Dermis microvascular lymphatic vessel endothelial cell (primary cell): ENCODE measurements around the gene CAPZA1. TPM values are rescaled to one million over a fixed set of nuclear protein-coding genes. Genes with fewer than 3 reads are reported as not detected.
A peak's percentile ranks its signal among the peaks of the same experiment; 100 is the strongest.
"Not testable (repeated sequence)": the region's sequence is repeated elsewhere in the genome, so short reads cannot be mapped to it uniquely, and the experiment has no call there.

Source experiments
- DNase-seq, 2 donors: peaks; one replicate each; pipeline versions ENCODE4 v3.0.0 to v3.0.0-alpha.2; 2010; ENCODE audit warnings: low read depth in 2 of 2
- total RNA-seq: library from RNA; depleted of rRNA; stranded (reverse); fragments of >200 nt; gene quantifications from 2 replicates; pipeline ENCODE4 v1.2.1, GENCODE V29; 2014

The CAPZA1 gene
- total RNA-seq, 1 donor from 2014 or later, result 180 TPM

GRCh38 chr1:112626887-112627286, 7.3 kb downstream of the CAPZA1 start:
- no peak for DNase-seq

DNA sequence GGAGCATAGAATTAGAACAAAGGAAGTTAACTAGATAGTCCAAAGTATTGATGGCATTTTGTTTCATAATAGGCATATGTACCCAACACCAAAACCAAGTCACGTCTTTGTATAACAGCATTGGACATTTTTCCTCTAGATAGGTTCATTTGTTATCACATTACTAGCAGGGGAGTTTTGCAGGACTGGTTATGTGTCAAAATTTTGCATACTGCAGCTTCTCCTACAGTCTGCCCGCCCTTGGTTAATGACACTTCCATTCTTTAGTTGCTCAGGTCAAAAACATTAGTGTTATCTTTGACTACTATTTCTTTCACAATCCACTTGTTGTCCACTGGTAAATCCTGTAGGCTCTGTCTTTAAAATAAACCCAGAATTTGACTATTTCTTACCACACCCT, 8.9 kb downstream of the CAPZA1 start:
- no peak for DNase-seq

DNA sequence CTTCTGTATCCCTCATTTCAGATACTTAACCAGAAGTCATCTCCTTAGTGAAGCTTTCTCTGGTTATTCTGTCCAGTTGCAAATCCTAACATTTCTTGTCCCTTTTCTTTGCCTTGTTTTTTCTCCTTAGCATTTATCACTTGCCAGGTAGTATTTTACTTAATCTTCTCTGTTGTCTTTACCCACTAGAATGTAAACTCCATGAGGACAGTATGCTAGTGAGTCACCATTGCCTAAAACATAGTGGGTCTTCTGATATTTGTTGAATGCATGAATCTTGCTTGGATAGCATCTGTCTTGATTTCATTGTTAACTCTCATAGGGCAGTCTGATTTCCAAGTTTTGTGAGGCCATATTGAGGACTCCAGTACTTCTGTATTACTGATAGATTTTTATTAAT, 9.6 kb downstream of the CAPZA1 start:
- no peak for DNase-seq

DNA sequence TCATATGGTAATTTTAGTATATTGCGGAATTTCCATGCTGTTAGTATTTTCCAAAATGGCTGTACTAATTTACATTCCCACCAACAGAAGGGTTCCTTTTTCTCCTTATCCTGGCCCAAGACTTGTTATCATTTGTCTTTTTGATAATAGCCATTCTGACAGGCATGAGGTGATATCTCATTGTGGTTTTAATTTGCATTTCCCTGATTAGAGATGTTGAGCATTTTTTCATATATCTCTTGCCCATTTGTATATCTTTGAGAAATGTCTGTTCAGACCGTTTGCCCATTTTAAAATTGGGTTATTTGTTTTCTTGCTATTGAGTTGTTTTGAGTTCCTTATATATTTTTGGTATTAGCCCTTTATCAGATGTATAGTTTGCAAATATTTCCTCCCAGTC, 14.0 kb downstream of the CAPZA1 start:
- DNase-seq, result no peak

DNA sequence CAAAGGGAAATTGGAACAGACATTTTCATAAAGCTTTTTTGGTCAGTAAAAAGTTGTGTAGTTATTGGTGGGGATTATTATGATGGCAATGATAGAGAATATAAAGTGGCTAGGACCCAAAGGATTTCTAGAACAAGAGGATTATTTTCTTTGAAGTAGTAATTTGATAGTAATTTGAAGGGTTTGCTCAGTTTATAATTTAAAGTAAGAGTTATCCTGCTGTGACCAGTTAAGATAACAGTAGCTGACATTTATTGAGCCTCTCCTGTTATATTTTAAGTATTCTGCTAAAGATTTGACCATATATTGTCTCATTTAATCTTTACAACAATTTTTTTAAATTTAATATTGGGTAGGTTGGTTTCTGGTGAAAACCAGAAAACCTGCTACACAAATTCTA, 14.7 kb downstream of the CAPZA1 start:
- no peak for DNase-seq

- no peak for DNase-seq
These were observed 16.4 kb downstream of the CAPZA1 start for GRCh38 chr1:112636056-112636455.

GRCh38 chr1:112636597-112637253, 17.1 kb downstream of the CAPZA1 start:
- DNase-seq, result peak in 1 of 2 donors; percentile 38

GRCh38 chr1:112637254-112638109, 17.9 kb downstream of the CAPZA1 start:
- DNase-seq, result peak in 1 of 2 donors; percentile 32

- DNase-seq, result no peak
These were observed 18.4 kb downstream of the CAPZA1 start for GRCh38 chr1:112638110-112638428.

DNA sequence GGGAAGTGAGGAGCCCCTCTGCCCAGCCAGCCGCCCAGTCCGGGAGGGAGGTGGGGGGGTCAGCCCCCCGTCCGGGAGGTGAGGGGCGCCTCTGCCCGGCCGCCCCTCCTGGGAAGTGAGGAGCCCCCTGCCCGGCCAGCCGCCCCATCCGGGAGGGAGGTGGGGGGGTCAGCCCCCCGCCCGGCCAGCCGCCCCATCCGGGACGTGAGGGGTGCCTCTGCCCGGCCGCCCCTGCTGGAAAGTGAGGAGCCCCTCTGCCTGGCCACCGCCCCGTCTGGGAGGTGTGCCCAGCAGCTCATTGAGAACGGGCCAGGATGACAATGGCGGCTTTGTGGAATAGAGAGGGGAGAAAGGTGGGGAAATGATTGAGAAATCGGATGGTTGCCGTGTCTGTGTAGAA, 20.8 kb downstream of the CAPZA1 start:
- DNase-seq, result not testable (repeated sequence)

DNA sequence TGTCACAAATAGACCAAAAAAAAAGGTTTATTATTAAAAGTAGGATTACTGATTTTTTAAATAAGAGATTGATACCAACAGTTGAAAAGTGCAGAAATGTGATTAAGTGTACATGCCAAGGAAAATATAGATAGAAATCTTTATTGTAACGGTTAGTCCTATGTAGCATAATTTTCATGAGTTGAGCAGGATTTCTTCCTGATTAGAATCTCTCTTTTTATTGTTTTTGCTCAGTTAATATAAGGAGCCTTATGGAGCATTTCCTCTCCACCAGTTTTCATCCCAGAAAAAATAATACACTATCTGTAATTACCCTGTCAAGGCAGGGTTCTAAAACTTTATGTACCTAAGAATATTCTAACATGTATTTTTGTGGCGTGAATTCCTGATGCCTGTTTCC, 23.4 kb downstream of the CAPZA1 start:
- peak in 1 of 2 donors; percentile 3 for DNase-seq

DNA sequence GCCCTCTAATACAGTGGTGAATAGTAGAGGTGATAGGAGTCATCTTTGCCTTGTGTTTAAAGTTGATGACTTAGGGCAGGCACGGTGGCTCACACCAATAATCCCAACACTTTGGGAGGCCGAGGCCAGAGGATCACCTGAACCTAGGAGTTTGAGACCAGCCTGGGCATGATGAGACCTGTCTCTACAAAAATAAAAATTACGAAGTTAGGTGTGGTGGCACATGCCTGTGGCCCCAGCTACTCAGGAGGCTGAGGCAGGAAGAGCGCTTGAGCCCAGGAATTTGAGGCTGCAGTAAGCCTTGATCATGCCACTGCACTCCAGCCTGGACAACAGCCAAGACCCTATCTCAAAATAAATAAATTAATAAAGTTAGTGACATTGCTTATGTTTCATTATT, 26.6 kb downstream of the CAPZA1 start:
- DNase-seq, result no peak

DNA sequence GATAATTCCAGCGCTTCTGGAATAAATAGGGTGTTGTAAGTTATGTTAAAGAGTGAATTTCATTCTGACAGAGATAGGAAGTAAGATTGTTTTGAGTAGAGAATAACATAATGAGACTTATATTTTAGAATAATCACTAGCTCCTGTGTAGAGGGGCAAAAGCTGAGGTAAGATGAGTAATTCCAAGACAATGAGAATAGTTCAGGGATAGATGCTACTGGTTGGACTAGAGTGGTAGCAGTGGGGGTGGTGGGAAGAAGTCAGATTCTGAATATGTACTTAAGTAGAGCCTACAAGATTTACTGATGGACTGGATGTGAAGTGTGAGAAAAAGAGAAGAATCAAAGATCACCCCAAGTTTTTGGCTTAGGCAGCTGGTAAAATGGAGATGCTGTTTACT, 31.6 kb downstream of the CAPZA1 start:
- DNase-seq, result no peak

GRCh38 chr1:112665857-112666256, 46.2 kb downstream of the CAPZA1 start:
- no peak for DNase-seq

DNA sequence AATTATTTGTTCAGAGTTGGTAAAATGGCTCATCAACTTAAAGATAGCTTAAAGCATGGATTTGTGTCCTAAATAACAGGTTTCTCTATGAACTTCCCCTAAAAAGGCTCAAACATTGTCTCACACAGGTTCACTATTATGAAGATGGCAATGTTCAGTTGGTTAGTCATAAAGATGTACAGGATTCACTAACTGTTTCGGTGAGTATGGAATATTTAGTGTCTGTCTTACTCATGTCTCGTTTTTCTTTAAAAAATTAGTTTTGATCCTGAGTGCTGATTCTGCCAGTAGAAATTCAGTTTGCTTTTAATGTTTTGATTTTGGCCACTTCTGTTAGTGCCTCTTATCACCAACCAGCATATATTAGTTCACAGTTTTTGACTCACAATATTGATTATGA, 47.3 kb downstream of the CAPZA1 start:
- DNase-seq, result no peak

GRCh38 chr1:112672009-112672408, 52.4 kb downstream of the CAPZA1 start:
- no peak for DNase-seq

- DNase-seq, result no peak
These were observed 53.2 kb downstream of the CAPZA1 start for GRCh38 chr1:112672842-112673241.

- peak; percentile 66 for DNase-seq
These were observed 54.2 kb downstream of the CAPZA1 start for GRCh38 chr1:112673592-112674439.

DNA sequence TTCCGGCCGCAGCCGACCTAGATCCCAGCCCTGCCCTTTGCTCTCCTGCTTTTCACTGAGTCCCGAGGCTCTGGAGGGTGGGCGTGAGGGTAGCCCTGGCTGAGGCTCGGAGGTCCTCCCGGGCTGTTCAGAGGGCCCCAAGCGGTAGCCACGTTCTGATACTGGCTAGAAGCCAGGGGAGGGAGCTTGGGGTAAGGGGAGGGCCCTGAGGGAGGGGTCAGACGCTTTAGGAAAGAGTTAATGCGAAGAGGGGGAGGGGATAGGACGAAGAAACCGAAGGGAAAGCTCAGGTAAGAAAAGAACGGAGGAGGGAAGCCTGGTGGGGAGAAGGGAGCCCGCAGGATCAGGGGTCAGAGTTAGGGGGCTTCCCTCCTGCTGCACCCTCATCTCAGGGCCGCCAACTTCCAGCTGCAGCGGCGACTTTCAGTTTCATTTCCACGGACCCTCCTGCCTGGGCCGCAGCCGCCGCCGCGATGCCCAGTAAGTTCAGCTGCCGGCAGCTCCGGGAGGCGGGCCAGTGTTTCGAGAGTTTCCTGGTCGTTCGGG, 54.9 kb downstream of the CAPZA1 start, which contains the start of gene MOV10:
MOV10 (plus strand) TSS at position 220 of the 546 bp plus-strand sequence; CDS start at position 474, 254 bp downstream.
- peak; percentile 55 to 78 for DNase-seq

DNA sequence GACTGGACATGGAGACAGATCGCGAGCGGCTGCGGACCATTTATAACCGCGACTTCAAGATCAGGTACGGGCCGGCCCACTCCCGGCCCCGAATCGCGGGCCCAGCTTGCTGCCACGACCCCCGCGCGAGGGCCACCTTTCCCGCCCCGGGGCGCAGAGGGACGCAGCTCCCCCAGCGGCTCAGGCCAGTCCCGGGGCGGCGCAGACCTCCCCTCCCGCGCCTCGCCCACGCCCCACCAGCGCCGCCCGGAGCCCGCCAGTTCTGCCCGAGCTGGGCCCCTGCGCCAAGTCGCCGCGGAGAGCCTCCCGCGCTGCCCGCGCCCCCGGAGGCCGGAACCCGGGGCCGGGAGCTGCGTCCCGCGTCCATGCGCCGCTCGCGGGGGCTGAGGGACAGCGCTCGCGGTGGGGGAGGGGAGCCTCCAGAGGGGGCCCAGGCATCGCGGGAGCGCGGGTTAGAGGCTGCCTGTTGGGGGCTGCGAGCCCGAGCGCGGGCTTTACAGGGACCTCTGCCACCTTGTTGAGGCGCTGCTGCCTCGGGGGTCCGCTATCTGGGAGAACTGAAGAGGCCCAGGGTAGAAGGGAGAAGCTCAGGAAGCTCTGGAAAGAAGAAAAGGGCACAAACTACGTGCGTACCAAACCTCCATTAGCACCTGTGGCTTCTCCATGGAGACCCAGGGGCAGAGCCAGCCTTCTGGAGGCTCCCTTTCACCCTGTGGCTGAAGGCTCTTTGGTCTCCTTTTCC, 55.5 kb downstream of the CAPZA1 start:
- DNase-seq, result peak in 1 of 2 donors; percentile 55
